PC-3 (cell line): ENCODE data around the gene PCK2. TPM values are rescaled to one million over a fixed set of nuclear protein-coding genes. Genes with fewer than 3 reads are reported as not detected.

Experiments
- ATAC-seq: fragments of 200-7000 bp; cut with Tn5 transposase; 2 replicates; pipeline ENCODE4 v1.9.1; 2020; ENCODE audit warnings: mild to moderate bottlenecking, moderate library complexity
- BruUV-seq: library from RNA; stranded (reverse); fragments of 400-500 nt; replicated peaks from 2 replicates; lab custom pipeline; 2021; lab: Mats Ljungman, UMichigan
- CTCF ChIA-PET: fragments of 300-600 bp; sonication (Branson Sonifier 250); formaldehyde crosslinking; loops from one replicate; lab custom pipeline; 2022; ENCODE audit warnings: antibody characterized with exemption; lab: Charles Lee
- POLR2A ChIA-PET: fragments of 300-600 bp; sonication (Branson Sonifier 250); formaldehyde crosslinking; loops from one replicate; lab custom pipeline; 2022; ENCODE audit warnings: antibody characterized with exemption; ENCODE audit not compliant: unreplicated experiment; lab: Charles Lee
- DNase-seq: peaks from one replicate; pipeline ENCODE4 v3.0.0-alpha.2; 2015
- H2AFZ ChIP-seq: fragments of 300-600 bp; sonication (generic); 2 replicates; pipeline ENCODE4 v1.6.0; 2016; ENCODE audit warnings: antibody characterized with exemption, low read length
- H3F3A ChIP-seq: fragments of 300-600 bp; sonication (generic); one replicate; pipeline ENCODE4 v1.6.0; 2017; ENCODE audit warnings: antibody characterized with exemption, low read length, control low read depth, mild to moderate bottlenecking; ENCODE audit not compliant: unreplicated experiment
- H3K27ac ChIP-seq: fragments of 300-600 bp; sonication (generic); 2 replicates; pipeline ENCODE4 v1.5.1; 2016; ENCODE audit warnings: mild to moderate bottlenecking, low read length
- H3K27me3 ChIP-seq: fragments of 300-600 bp; sonication (generic); 2 replicates; pipeline ENCODE4 v1.6.1; 2016; ENCODE audit warnings: low read length, mixed read lengths
- H3K36me3 ChIP-seq: fragments of 300-600 bp; sonication (generic); 2 replicates; pipeline ENCODE4 v1.6.1; 2016; ENCODE audit warnings: low read depth, mixed run types, low read length, mixed read lengths
- H3K4me1 ChIP-seq: fragments of 300-600 bp; sonication (generic); 2 replicates; pipeline ENCODE4 v1.5.1; 2016; ENCODE audit warnings: low read length; ENCODE audit not compliant: insufficient read depth
- H3K4me2 ChIP-seq: fragments of 300-600 bp; sonication (generic); 2 replicates; pipeline ENCODE4 v1.6.0; 2016; ENCODE audit warnings: low read length
- H3K4me3 ChIP-seq: fragments of 300-600 bp; sonication (generic); 2 replicates; pipeline ENCODE4 v1.5.1; 2016; ENCODE audit warnings: mild to moderate bottlenecking, low read length, mixed read lengths
- H3K79me2 ChIP-seq: fragments of 300-600 bp; sonication (generic); 2 replicates; pipeline ENCODE4 v1.6.1; 2017; ENCODE audit warnings: low read length, mixed read lengths
- H3K9ac ChIP-seq: fragments of 300-600 bp; sonication (generic); 2 replicates; pipeline ENCODE4 v1.6.0; 2016; ENCODE audit warnings: mild to moderate bottlenecking, low read length
- H3K9me2 ChIP-seq: fragments of 300-600 bp; sonication (generic); replicated peaks from 2 replicates; pipeline ENCODE4 v1.6.1; 2016; ENCODE audit warnings: mixed run types, low read length, mixed read lengths
- H3K9me3 ChIP-seq: fragments of 300-600 bp; sonication (generic); 2 replicates; pipeline ENCODE4 v1.6.1; 2016; ENCODE audit warnings: low read length, mixed read lengths
- H4K20me1 ChIP-seq: fragments of 300-600 bp; sonication (generic); 2 replicates; pipeline ENCODE4 v1.6.1; 2016; ENCODE audit warnings: low read length, mixed read lengths
- EZH2 ChIP-seq: fragments of 300-600 bp; sonication (generic); IDR thresholded peaks from one replicate; pipeline ENCODE4 v1.6.1; 2017; ENCODE audit warnings: antibody characterized with exemption, mild to moderate bottlenecking, low read length; ENCODE audit not compliant: unreplicated experiment
- EZH2phosphoT487 ChIP-seq: fragments of 300-600 bp; sonication (generic); IDR thresholded peaks from 2 replicates; pipeline ENCODE4 v1.6.1; 2018; ENCODE audit warnings: mild to moderate bottlenecking, antibody characterized with exemption, low read length, borderline replicate concordance
- intact Hi-C: fragments of 100-400 bp; cut with micrococcal nuclease; formaldehyde crosslinking; loops from 2 replicates; pipeline ENCODE4 v1.9.0; 2023
- total RNA-seq: library from RNA; depleted of rRNA; stranded (reverse); fragments of >200 nt; gene quantifications from 2 replicates; pipeline ENCODE4 v1.2.3, GENCODE V29; 2014
- TF ChIP-seq, protein P1 (sequence below): fragments of 300-600 bp; sonication (generic); conservative IDR thresholded peaks from 2 replicates; pipeline ENCODE4 v1.5.1; 2017; ENCODE audit warnings: antibody characterized with exemption, low read depth, mild to moderate bottlenecking, low read length

PCK2 gene
- total RNA-seq, 1 experiment from 2014 or later: 11.6 TPM

DNA sequence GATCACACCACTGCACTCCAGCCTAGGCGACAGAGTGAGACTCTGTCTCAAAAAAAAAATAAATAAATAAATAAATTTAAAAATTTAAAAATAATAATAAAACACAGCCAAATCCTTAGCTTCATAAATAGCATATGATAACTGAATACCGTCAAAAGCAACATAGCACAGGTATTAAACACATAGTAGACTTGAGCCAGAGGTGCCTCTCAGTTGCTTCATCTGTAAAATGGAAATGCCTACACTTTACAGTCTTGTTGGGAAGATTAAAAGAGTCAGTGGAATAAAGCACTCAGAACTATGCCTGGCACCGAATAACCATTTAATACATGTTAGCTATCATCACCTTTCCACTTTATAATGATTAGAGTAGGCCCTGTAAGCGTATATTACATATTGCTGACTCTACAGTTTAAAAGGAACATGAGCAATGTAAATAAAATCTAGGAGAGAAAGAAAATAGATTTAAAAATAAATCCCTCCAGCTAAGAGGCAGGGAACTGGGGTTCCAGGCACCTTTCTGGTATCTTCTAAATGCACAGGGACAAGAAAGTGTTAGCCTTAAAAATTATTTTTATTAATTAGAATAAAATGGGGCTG, 12.7 kb downstream of the PCK2 start:
- H3K9me3 ChIP-seq: no peaks in the 10 kb centered on the region
- BruUV-seq: no TSS peak
- H3K27me3 ChIP-seq: no peaks in the 10 kb centered on the region
- H3K4me1 ChIP-seq: peaks cover 7% of the 10 kb centered on the region; the same call in 1 of the 2 replicates
- intact Hi-C loops: loop anchor here (5.0 kb wide), 1 partner anchor 94 kb away; no protein-coding TSS in a partner anchor
- no peaks in the 10 kb centered on the region for H3K36me3 ChIP-seq
- no peak overlapping the region for H3K27ac ChIP-seq
- H3K79me2 ChIP-seq: no peaks in the 10 kb centered on the region
- no peak overlapping the region for H2AFZ ChIP-seq
- TF ChIP-seq EZH2phosphoT487 (no peak), EZH2 (no peak)
- TF ChIP-seq, protein P1, sequence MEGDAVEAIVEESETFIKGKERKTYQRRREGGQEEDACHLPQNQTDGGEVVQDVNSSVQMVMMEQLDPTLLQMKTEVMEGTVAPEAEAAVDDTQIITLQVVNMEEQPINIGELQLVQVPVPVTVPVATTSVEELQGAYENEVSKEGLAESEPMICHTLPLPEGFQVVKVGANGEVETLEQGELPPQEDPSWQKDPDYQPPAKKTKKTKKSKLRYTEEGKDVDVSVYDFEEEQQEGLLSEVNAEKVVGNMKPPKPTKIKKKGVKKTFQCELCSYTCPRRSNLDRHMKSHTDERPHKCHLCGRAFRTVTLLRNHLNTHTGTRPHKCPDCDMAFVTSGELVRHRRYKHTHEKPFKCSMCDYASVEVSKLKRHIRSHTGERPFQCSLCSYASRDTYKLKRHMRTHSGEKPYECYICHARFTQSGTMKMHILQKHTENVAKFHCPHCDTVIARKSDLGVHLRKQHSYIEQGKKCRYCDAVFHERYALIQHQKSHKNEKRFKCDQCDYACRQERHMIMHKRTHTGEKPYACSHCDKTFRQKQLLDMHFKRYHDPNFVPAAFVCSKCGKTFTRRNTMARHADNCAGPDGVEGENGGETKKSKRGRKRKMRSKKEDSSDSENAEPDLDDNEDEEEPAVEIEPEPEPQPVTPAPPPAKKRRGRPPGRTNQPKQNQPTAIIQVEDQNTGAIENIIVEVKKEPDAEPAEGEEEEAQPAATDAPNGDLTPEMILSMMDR: no peak
- H3K4me2 ChIP-seq: no peak overlapping the region
- ChIA-PET CTCF (no interaction called here), POLR2A (no interaction called here)
- ATAC-seq: no peak
- H3K9me2 ChIP-seq: no peaks in the 10 kb centered on the region
- H3K9ac ChIP-seq: no peak overlapping the region
- no peak for DNase-seq
- H3F3A ChIP-seq: no peaks in the 10 kb centered on the region
- no peaks in the 10 kb centered on the region for H4K20me1 ChIP-seq
- H3K4me3 ChIP-seq: no peak overlapping the region

DNA sequence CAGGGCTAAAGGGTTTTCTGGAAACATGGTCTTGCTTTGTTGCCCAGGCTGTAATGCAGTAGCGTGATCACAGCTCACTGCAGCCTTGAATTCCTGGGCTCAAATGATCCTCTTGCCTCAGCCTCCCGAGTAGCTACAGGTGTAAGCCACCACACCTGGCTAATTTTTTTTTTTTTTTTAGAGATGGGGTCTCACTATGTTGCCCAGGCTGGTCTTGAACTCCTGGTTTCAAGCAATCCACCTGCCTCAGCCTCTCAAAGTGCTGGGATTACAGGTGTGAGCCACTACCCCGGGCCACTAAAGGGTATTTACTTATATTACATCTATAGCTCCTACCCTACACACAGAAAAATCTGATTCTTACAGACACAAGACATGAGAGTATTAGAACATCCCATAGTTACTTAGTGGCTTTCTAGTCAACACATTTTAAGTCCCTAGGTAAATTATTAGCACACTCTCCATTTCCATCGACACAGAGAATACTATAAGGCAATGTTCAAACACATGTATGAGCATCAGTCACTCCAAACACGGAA, 14.3 kb downstream of the PCK2 start:
- H3K9me2 ChIP-seq: no peaks in the 10 kb centered on the region
- no peak overlapping the region for H3K4me2 ChIP-seq
- H3K36me3 ChIP-seq: no peaks in the 10 kb centered on the region
- H4K20me1 ChIP-seq: no peaks in the 10 kb centered on the region
- ATAC-seq (no peak; the same call in 1 of the 2 replicates), DNase-seq (no peak)
- no peak overlapping the region for H2AFZ ChIP-seq
- H3K9ac ChIP-seq: no peak overlapping the region
- CTCF ChIA-PET: interaction anchor here (0.5 to 1.6 kb wide), 15 partner anchors 13 to 1718 kb away, joined by 3 to 40 read pairs (median 5); partner anchors contain the start of genes EMC9, IRF9, PCK2 and PSME1
- intact Hi-C loops: loop anchor here (1.0 to 5.0 kb wide), 3 partner anchors 14 to 96 kb away; partner anchors contain the start of gene PCK2
- H3K27ac ChIP-seq: no peak overlapping the region
- H3K9me3 ChIP-seq: no peaks in the 10 kb centered on the region
- no TSS peak for BruUV-seq
- H3K4me3 ChIP-seq: no peak overlapping the region
- H3F3A ChIP-seq: no peaks in the 10 kb centered on the region
- no peaks in the 10 kb centered on the region for H3K79me2 ChIP-seq
- no peaks in the 10 kb centered on the region for H3K27me3 ChIP-seq
- POLR2A ChIA-PET: interaction anchor here (0.5 kb wide), 1 partner anchor 32 kb away, joined by 3 read pairs; no protein-coding TSS in a partner anchor
- peaks cover 9% of the 10 kb centered on the region for H3K4me1 ChIP-seq
- TF ChIP-seq EZH2phosphoT487 (no peak), EZH2 (no peak)
- TF ChIP-seq, protein P1: no peak

DNA sequence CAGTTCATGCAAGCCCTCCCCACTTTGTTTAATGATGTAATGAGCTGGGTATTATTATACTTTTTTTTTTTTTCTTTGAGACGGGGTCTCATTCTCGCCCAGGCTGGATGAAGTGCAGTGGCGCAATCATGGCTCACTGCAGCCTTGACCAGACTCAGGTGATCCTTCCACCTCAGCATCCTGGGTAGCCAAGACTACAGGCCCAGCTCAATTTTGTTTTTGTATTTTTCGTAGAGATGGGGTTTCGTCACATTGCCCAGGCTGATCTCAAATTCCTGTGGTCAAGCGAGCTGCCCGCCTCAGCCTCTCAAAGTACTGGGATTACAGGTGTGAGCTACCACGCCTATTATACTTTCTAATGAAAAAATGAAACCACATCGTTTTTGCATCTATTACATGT, 15.9 kb downstream of the PCK2 start:
- ATAC-seq (no peak), DNase-seq (no peak)
- no peak overlapping the region for H3K4me2 ChIP-seq
- no peak overlapping the region for H3K9ac ChIP-seq
- no TSS peak for BruUV-seq
- no peaks in the 10 kb centered on the region for H4K20me1 ChIP-seq
- intact Hi-C loops: no loop called here
- H2AFZ ChIP-seq: no peak overlapping the region
- H3K36me3 ChIP-seq: no peaks in the 10 kb centered on the region
- ChIA-PET POLR2A (no interaction called here), CTCF (no interaction called here)
- no peaks in the 10 kb centered on the region for H3K9me2 ChIP-seq
- H3K4me3 ChIP-seq: no peak overlapping the region
- H3K27me3 ChIP-seq: no peaks in the 10 kb centered on the region
- no peaks in the 10 kb centered on the region for H3K79me2 ChIP-seq
- TF ChIP-seq EZH2 (no peak), EZH2phosphoT487 (no peak)
- TF ChIP-seq, protein P1: no peak
- no peaks in the 10 kb centered on the region for H3F3A ChIP-seq
- no peak overlapping the region for H3K27ac ChIP-seq
- H3K9me3 ChIP-seq: no peaks in the 10 kb centered on the region
- H3K4me1 ChIP-seq: peaks cover 12% of the 10 kb centered on the region
